ENCODE measurements around the gene CWF19L1.

GRCh38 chr10:100311298-100311697, 43.9 kb upstream of the CWF19L1 start:
- no peak for TF ChIP-seq CTCF (IDR thresholded peaks at IDR 0.05; ENCODE audit: low read length)
- no peak for TF ChIP-seq EZH2 (IDR thresholded peaks at IDR 0.05; ENCODE audit: borderline replicate concordance, low read length)
